ENCODE data around the gene SLC1A4.

SLC1A4 gene

GRCh38 chr2:64945973-64946768 is 43.0 kb upstream of the SLC1A4 start:
- no peak for DNase-seq (ENCODE audit: insufficient read length, low spot score)
- TF ChIP-seq CTCF (IDR thresholded peaks at IDR 0.05; ENCODE audit: insufficient read depth, missing control alignments) = no peak
- FAIRE-seq = no peak

- FAIRE-seq (no peak), DNase-seq (ENCODE audit: insufficient read length, low spot score) (no peak)
- TF ChIP-seq CTCF (IDR thresholded peaks at IDR 0.05; ENCODE audit: insufficient read depth, missing control alignments) = no peak
Observed at GRCh38 chr2:64946769-64947247, 42.4 kb upstream of the SLC1A4 start.

- TF ChIP-seq CTCF (IDR thresholded peaks at IDR 0.05; ENCODE audit: insufficient read depth, missing control alignments) = no peak
- FAIRE-seq (no peak), DNase-seq (ENCODE audit: insufficient read length, low spot score) (no peak)
Observed at GRCh38 chr2:64947885-64948284, 41.3 kb upstream of the SLC1A4 start.

GRCh38 chr2:64950226-64951160 is 38.7 kb upstream of the SLC1A4 start:
- FAIRE-seq = no peak
- TF ChIP-seq CTCF (IDR thresholded peaks at IDR 0.05; ENCODE audit: insufficient read depth, missing control alignments) = no peak

GRCh38 chr2:64951306-64951953 is 37.8 kb upstream of the SLC1A4 start:
- FAIRE-seq = no peak
- no peak for TF ChIP-seq CTCF (IDR thresholded peaks at IDR 0.05; ENCODE audit: insufficient read depth, missing control alignments)
- no peak for DNase-seq (ENCODE audit: insufficient read length, low spot score)

More at GRCh38 chr2:64950226-64951160, 38.7 kb upstream of the SLC1A4 start:
- no peak for DNase-seq (ENCODE audit: insufficient read length, low spot score)

- FAIRE-seq (no peak), DNase-seq (ENCODE audit: insufficient read length, low spot score) (no peak)
- no peak for TF ChIP-seq CTCF (IDR thresholded peaks at IDR 0.05; ENCODE audit: insufficient read depth, missing control alignments)
Observed at GRCh38 chr2:64952096-64952495, 37.1 kb upstream of the SLC1A4 start.
